ENCODE data around the gene CYP3A4.
"Not testable (repeated sequence)": the region's sequence is repeated elsewhere in the genome, so short reads cannot be mapped to it uniquely, and the experiment has no call there.

CYP3A4 gene

DNA sequence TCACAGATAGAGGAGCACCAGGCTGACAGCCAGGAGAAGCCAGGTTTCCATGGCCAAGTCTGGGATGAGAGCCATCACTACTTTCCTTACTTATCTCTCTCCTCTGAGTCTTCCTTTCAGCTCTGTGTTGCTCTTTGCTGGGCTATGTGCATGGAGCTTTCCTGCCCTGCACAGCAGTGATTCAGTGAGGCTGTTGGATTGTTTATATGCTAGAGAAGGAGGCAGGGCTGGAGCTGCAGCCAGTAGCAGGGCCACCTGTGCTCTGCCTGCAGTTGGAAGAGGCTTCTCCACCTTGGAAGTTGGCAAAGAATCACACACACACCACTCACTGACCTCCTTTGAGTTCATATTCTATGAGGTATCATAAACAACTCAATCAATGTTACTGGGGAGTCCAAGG is at the start of gene CYP3A4:
CYP3A4 (minus strand) TSS at position 178 of the 400 bp plus-strand sequence; CDS start at position 75, 103 bp downstream.
- no peak for DNase-seq

DNA sequence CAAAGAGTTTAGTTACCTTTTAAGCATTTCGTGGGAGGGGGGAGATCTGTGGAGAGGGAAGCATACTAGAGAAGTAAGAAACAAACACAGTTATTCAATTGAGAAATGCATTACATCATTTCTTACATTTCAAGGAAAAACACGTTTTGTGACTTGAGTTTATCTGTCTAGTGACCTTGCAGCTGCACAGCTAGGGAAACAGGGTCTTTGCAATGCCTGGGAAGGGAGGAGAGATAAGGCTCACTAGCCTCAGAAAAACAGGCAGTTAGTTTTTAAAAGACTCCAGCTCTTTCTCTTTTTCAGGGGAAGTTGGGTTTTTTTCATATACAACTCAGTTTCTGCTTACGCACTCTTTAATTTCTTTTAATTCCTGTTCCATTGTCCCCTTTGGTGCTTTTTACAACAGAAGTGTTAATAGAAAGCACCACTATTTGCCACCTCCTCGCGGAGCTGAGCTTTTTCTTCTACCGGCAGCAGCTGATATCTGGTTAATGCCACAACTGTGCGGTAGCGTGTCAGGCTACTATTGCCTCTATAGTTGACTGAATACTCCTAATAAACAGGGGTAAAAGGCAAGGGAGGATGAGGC is 49.4 kb upstream of the CYP3A4 start:
- no peak for DNase-seq

DNA sequence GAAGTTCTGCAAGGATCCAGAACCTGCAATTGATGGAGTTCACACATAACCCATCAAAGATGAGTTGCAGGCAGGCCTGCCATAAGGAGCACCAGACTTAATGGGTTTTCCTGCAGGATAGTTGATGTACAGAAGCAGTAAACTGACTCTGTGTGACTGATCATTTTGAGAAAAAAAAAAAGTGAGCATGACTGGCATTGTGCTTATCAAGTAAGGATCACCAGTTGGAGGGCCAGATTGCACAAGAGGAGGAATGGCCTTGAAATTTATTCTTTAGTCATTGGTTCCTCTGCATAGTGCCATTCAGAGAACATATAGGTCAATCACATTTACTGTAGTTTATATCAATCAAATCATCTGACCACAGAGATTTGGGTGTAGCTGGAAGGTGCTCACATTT is 47.6 kb upstream of the CYP3A4 start:
- no peak for DNase-seq

DNA sequence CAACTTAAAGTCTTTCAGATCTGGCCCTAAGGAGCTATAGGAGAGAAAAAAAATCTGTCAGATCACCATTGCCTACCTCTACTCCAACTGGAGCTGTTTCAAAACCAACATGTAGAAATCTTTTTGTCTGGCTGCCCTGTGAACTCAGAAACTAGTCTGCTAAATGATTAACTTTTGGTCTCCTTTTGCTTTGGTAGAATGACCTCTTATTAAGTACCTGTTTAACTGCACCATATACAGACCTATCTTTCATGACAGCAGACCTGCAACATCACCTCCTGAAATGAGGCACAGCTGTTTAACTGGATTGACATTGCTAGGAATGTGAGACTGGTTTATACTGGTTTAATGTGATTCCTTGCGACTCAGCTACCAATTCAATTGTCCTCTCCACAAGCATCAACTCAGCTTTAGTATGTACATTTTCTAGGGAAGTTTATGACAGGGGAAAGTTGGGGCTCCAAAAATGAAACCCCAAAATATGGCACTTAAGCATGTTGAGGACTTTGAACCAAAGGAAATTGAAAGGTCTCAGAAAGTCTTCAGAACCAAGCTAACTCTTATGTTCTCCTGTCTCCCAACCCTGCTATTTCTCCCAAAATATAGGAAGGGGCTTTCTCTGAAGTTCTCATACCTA is 45.7 kb upstream of the CYP3A4 start:
- DNase-seq = no peak

GRCh38 chr7:99828811-99829210 is 44.8 kb upstream of the CYP3A4 start:
- no peak for DNase-seq

DNA sequence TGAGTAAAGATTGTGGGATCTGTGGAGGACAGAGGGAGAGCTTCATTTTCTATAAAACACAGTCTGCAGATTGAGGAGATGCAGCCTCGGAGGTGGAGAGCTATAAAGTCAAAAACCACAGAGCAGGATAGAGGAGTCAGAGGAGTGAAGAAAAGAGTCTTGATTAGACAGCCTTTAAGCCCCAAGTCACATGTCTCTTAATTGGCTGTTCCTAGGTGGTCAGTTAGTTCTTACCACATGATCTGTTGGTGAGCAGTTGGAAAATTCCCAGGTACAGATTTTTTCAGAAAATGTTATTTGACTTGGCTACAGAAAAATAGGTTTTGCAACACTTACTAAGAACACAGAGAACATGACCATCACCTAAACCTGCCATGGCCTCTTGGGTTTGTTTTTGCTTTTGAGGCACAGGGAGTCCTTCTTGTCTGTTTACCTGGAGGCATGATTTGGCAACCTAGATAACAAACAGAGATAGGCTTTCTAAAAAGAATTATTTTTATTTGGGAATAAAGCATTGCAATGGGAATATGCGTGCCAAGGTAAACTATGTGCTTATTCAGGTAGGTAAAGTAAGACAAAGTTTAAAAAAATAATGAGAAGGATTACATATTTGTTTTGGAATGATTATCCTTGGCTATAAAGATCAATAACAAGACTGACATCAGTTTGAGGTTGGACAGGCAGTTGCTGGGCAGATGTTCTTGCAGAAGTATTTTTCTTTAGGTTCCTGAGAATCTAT is 43.2 kb upstream of the CYP3A4 start:
- DNase-seq = no peak

- DNase-seq = no peak
Measured at GRCh38 chr7:99825873-99826272, 41.9 kb upstream of the CYP3A4 start.

- no peak for DNase-seq
Measured at GRCh38 chr7:99825452-99825851, 41.5 kb upstream of the CYP3A4 start.

DNA sequence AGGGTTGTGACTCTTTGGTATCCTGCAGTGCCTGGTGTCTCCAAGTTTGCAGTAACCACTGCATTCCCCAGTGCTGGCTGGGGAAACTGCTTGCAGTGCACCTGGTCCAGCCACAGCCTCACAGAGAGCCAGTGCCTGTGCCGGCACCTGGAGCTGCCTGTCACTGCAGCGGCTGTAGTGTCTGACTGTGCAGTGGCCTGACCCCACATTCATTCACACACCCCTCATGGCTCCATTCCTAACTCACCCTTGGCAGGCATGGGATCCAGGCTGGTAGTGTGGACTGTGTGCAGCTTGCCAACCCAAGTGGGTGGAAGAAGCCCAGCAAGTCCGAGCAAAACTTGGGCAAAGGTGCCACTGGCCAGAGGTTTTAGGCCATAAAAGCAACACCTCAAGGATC is 40.1 kb upstream of the CYP3A4 start:
- no peak for DNase-seq

DNA sequence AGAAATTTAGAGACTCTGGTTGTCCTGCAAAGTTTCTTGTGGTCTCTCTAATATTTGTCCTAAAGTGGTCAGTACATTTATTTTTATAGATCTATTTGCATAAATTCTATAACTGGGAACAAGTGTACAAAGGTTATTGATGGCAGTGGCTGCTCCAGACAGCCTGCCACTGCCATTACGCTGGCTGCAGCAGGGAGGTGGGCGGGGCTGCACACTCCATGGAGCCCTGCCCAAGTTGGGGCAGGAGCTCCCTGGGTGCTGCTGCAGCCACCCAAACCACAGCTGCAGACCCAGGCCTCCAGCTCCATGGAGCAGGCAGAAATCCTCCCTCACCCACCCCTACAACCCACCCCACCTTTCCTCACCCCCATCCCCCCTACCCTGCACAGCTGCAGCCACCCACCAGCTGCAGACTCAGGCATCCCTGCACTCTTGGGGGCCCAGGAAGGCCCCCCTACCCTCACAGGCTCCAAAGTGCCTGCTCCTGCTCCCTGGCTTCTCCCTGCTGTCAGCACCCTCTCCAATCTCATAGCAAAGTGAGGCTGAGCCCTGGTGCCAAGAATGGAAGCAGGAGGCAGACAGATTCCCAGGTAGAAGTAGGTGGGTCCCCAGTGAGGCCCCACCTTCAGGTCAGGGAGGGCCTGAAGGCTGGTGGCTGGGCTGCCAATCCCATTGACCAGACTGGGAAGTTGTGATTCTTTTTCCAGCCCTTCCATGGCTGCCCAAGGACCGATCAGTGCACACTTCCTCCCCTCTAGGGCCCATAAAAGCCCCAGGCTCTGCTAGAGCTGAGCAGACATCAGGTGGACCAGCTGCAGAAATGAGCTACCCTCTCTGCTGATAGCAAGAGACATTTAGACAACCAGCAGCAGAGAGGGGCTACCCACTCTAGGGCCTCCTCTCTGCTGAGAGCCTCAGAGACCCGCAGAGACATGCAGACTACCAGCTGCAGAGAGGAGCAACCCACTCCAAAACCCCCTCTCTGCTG is 39.0 kb upstream of the CYP3A4 start:
- no peak for DNase-seq

DNA sequence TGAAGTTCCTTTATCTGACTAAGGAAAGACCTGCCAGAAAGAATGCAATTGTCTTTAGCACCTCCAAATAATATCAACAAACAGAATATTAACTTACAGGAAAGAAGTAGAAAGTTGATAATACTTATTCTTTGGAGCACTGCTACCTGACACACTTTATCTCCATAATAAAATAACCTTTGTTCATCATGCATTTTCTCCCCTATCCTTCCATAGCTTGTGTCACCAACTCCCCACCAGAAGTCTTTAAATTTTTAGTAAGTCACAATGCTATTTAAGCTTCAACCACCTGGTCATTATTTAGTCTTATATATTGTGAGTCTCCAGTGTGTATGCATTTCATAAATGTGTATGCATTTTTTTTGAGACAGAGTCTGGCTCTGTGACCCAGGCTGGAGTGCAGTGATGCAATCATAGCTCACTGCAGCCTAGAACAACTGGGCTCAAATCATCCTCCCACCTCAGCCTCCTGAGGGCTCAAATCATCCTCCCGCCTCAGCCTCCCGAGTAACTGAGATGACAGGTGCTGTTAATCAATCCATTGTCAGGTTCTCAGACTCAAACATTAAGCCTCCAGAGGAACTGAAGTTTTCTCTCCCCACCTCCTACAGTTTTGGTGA is 36.5 kb upstream of the CYP3A4 start:
- no peak for DNase-seq

- DNase-seq = no peak
Measured at GRCh38 chr7:99808766-99809165, 24.8 kb upstream of the CYP3A4 start.

DNA sequence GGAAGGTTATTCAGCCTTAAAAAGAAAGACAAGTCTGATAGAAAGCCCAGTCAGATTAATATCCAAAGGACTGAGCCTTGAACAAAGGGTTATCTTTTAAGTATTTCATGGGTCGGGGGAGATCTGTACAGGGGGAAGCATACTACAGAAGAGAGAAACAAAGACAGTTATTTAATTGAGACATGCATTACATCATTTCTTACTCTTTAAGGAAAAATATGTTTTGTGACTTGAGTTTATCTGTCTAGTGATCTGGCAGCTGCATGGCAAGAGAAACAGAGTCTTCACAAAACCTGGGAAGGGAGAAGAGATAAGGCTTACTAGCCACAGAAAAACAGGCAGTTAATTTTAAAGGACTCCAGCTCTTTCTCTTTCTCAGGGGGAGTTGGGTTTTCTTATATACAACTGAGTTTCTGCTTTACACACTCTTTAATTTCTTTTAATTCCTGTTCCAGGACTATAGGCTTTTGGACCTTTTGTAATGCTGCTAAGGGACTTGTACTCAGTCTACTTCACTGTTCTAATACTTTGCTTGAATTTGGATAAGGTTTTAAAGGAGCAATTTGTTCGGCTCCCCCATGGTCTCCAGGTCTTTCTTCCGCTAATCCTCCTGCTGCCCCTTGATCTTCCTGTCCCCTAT is 23.0 kb upstream of the CYP3A4 start:
- no peak for DNase-seq

DNA sequence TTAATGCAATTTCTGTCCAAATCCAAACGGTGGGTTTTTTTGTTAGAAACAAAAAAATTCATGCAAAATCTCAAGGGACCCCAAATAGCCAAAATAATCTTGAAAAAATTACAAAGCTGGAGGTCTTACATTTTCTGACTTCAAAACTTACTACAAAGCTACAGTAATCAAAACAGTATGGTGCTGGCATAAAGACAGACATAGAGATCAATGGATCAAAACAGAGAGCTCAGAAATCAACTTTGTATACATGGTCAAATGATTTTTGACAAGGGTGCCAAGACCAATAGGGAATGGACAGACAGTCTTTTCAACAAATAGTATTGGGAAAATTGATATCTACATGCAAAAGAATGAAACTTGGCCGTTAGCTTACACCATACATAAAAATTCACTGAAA is 21.7 kb upstream of the CYP3A4 start:
- no peak for DNase-seq

DNA sequence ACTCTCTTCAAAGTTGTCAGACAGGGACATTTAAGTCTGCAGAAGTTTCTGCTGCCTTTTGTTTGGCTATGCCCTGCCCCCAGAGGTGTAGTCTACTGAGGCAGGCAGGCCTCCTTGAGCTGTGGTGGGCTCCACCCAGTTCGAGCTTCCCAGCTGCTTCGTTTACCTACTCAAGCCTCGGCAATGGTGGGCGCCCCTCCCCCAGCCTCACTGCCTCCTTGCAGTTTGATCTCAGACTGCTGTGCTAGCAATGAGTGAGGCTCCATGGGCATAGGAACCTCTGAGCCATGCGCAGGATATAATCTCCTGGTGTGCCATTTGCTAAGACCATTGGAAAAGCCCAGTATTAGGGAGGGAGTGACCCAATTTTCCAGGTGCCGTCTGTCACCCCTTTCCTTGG is 19.1 kb upstream of the CYP3A4 start:
- not testable (repeated sequence) for DNase-seq

- not testable (repeated sequence) for DNase-seq
Measured at GRCh38 chr7:99801407-99801806, 17.4 kb upstream of the CYP3A4 start.

DNA sequence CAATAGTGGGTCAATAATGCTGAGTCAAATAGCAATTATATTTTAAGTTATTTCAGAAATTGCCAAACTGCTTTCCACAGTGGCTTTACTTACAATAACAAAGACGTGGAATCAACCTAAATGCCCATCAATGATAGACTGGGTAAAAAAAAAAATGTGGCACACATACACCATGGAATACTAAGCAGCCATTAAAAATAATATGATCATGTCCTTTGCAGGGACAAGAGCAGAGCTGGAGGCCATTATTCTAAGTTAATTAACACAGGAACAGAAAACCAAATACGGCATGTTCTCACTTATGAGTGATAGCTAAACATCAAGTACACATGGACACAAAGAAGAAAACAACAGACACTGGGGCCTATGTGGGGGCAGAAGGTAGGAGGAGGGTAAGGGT is 15.0 kb upstream of the CYP3A4 start:
- DNase-seq = no peak

DNA sequence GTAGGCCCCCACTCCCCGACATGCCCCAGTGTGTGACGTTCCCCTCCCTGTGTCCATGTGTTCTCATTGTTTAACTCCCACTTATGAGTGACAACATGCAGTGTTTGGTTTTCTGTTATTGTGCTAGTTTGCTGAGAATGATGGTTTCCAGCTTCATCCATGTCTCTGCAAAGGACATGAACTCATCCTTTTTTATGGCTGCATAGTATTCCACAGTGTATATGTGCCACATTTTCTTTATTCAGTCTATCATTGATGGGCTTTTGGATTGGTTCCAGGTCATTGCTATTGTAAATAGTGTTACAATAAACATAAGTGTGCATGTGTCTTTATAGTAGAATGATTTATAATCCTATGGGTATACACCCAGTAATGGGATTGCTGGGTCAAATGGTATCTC is 11.9 kb upstream of the CYP3A4 start:
- DNase-seq = not testable (repeated sequence)

DNA sequence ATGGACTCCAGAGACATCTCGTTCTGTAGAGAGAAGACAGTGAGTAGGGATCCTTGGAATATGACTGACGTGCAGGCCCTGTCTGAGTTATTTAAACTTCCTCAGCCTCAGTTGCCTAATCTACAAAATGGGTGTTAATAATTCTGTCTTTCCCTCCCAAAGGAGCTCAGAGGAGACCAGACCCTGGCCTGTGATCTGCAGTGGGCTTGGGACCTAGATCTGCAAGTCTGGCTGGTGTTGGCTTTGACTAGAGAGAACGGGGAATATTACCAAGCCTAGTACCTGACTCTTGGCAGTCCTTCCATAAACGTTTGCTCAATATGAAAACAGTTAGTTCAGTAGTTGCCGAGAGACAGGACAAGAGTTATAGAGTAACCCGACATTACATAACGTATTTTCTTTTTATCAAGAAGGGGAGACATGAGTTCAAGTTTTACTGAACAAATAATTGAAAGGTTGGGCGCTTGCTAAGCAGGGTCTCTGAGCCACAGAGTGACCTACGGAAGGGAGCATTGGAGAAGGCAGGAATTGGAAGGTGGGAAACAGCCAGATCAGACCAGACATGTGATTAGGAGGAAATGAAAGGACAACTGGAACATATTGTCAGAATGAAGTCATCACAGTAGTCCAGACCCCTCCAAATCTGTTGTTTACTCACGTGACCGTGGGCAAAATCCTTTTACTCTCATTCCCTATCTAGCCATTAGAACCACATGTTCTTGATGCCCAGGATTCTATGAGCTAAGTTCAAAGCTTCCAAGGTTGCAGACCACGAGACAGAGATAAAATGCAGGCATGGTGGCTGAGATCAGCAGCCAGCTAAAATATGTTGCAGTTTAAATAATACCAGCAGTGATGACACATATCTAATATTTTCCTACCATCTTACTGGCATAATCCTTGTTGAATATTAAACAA is 10.9 kb upstream of the CYP3A4 start:
- DNase-seq = no peak

- DNase-seq = no peak
Measured at GRCh38 chr7:99793443-99793842, 9.5 kb upstream of the CYP3A4 start.

DNA sequence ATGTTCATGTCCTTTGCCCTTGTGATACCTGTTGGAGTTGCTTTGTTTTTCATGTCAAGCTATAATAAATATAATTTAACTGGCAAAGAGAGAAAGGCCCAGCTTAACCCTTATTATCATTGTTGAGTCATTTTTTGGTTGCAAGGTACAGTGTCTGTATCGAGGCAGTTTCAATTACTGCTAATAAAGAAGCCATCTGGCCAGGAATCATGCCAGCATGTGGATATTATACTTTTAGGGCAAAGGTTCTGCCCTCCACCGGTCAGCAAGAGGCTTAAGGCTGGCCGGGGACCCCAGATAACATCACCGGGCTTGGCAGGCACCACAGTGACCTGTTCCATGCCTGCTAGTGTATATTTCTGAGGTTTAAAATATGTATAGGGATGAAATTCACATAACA is 9.0 kb upstream of the CYP3A4 start:
- DNase-seq = no peak

Measured in activated CD4-positive, CD25-positive, alpha-beta regulatory T cell treated with anti-CD3 and anti-CD28 coated beads, Interleukin-2, amount 50 U/mL, for 72 hours (primary cell).